GM19025 (cell line): Measurements from ENCODE around the gene ST6GAL2.

Experiments
- ATAC-seq: cut with Tn5 transposase; IDR thresholded peaks from one replicate; pipeline ENCODE4 v1.9.1; 2021; ENCODE audit warnings: mild to moderate bottlenecking, low read depth, moderate library complexity; ENCODE audit not compliant: unreplicated experiment

ST6GAL2 gene, protein sequence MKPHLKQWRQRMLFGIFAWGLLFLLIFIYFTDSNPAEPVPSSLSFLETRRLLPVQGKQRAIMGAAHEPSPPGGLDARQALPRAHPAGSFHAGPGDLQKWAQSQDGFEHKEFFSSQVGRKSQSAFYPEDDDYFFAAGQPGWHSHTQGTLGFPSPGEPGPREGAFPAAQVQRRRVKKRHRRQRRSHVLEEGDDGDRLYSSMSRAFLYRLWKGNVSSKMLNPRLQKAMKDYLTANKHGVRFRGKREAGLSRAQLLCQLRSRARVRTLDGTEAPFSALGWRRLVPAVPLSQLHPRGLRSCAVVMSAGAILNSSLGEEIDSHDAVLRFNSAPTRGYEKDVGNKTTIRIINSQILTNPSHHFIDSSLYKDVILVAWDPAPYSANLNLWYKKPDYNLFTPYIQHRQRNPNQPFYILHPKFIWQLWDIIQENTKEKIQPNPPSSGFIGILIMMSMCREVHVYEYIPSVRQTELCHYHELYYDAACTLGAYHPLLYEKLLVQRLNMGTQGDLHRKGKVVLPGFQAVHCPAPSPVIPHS

DNA sequence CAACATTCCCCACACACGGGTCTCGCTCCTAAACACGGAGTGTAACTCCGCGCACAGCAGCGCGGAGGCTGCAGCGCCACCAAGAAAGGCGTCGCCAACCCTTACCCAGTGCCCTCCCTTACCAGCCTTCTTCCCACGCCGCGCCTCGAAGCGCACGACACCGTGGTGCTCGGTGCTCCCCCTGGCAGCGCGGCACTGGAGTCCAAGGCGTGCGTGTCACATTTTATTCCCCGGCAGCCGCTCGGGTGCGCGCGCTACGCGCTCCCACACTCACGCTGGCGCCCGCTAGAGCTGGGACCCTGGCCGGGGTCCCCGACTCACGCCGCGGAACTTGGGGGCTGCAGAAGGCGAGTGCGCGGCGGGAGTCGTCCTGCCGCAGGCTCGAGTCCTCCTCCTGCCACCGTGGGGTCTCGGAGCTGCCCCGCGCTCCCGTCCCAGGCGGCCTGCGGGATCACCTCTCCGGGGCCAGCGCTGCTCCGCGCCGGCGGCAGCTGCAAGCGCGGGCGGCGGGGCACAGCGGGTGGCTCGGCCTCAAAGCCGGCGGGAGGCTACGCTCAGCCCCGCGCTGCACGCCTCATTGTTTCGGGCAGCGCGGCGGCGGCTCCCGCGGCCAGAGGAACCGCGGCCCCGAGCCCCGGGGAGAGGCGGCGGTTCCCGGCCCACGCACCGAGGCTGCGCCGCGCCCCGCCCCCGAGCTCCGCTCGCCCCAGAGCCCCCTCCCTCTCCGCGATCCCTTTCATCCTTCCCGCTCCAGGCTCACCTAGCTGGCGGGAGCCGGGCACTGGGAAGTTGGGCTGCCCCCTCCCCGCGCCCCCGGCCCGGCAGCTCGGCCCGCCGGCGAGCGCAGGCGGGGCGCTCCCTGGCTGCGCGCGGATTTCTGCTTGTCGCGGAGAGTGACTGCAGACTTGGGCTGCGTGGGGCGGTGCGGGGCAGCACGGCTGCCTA, at the start of gene ST6GAL2:
ST6GAL2 (minus strand) TSS at position 197 of the 945 bp plus-strand sequence. CDS start 42,190 bp downstream, outside the sequence.
- ATAC-seq, result no peak

DNA sequence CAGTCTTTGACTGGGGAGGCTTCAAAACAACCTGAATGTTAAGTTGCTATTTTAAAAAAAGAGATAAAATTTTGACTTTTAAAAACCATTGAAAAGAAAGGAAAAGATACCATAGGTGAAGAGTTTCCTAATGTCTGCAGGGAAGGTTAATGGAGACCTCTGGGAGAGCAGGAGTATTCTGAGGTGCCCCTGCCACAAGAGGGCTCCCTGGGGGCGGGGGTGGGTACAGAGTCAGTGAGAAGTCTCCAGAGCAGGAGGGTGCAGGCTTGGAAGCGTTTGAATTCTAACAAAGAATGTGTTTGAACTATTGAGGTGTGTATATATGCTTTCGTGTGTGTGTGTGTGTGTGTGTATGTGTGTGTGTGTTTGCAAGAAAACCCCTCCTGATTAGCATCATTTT, 46.7 kb upstream of the ST6GAL2 start:
- ATAC-seq, result no peak

DNA sequence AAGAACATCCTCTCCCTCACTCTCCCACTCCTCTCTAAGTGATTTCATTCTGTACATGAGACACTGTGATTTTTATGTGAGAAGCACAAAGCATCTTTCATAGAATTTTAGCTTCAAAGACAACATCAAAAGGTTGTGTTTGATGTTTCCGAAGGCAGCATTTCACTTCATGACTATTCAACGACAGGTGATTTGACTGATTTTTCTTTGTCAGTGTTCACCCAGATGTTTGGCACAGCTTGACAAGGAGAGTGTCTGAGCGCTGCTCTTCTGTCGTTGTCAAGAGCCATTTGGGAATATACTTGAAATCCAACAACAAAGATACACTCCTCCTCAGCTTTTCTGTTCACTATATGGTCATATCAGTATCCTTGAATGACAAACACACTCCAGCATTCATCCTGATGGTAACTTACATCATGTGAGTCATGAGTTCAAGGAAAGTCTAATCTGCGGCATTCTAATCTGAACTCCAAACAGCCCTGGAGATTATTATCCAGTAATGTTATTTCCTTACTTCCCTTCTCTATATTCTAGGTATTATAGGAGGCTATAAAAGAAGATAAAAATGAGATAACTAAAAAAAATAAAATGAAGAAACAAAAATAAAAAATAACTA, 45.9 kb upstream of the ST6GAL2 start:
- no peak for ATAC-seq

DNA sequence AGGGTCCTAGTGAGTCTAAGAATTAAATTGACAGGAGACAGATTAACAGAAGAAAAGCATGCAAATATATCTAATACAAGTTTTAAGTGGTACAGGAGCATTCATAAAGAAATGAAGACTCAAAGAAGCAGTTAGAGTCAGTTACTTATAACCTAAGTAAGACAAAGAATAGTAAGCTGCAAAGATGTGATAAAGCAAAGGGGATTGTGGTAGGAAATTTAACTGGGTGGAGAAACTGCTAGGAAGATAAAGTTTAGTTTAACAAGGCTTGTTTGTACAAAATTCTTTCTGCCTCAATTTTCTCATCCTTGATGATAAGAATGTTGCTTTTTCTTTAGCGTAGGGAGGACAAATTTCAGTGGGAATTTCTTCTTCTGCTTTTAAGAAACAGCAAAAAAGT, 35.5 kb upstream of the ST6GAL2 start:
- ATAC-seq, result no peak

DNA sequence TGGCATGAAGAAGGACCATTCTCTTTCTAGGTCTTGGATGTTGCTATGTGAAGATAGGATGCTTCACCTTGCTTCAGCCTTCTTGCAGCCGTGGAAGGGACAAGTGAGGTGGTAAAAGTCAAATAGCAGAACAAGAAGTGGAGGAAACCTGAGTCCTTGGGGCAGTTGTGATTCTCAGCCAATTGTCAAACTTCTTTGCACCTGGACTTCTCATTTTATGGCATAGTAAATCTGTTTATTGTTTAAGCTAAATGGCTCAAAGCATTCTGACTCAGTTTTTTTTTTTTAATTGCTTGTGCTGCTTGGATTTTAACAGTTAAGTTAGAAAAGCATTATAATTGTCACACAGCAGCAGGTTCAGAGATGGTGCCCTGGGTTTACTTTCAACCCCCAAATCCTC, 33.0 kb upstream of the ST6GAL2 start:
- ATAC-seq, result no peak

DNA sequence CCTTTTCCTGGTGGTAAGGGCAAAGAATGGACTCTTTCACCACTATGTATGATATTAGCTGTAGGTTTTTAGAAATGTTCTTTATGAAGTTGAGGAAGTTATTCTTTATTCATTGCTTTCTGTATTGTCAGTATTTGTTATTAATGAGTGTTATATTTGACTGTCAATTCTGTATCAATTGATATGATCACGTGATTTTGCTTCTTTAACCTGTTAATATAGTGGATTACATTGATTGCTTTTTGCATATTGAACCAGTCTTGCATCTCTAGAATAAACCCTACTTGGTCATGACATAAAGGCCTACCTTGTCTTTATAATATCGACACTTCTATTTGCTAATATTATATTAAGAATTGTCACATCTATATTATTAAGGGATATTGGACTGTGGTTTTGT, 18.3 kb upstream of the ST6GAL2 start:
- no peak for ATAC-seq

DNA sequence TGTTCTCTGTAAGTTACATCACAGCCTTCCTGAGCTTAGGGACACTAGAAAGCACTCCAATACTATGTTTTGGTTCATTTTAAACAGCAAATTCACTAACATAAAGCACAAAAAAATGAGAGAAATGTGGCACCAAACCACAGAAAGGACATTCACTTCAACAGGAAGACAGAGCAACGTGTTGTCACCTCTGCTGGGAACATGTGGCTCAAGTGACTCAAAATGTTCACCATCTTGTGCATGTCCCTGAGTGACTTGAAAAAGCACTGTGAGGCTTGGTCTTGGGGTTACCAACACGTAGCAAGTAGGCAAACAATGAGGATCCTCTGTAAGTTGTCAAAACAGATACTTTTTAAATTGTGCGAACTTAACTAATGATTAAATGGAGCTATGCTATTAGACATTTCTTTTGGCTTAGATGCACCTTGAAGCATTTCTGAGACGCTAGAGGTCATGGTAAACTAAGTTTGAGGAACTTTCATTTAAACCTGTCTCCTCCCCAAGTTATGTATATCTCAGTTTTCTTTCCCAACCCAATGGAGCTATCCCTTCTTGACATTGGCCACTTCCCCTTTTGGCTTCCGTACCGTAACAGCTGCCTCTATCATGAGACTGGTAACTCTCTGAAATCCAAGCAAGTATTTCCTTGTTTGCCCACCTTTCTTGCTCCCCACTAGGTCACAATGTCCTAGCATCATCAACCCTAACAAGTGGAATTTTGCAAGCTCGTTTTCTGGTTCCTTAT, 14.0 kb upstream of the ST6GAL2 start:
- ATAC-seq, result no peak

DNA sequence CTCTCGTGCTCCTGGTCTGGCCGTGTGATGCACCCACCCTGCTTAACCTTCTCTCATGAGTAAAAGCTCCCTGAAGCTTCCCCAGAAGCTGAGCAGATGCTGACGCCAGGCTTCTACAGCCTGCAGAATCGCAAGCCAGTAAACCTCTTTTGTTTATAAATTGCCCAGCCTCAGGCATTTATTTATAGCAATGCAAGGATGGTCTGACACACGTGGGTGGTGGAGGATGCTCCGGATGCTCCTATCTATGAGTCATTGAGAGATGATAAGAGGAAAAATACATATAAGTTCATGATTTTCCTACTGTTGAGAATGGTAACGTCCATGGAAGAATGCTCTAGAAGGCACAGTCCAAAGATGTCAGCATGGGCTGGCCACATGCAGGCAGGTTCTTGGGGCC, 8.6 kb upstream of the ST6GAL2 start:
- ATAC-seq, result no peak

DNA sequence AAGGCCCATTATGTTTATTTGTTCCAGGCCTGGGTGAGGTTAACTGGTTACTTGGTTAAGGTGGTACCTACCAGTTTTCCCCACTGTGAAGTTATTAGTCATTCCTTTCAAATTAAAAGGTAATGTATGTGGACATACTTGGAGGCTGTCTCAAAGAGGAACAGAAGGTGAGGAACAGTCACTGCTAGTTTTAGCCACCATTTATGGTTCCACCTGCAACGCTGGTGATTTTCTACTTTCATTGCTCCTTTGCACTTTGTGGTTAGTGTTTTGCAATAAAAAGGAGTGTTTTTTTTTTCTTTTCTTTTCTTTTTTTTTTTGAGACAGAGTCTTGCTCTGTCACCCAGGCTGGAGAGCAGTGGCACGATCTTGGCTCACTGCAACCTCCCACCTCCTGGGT, 6.1 kb upstream of the ST6GAL2 start:
- no peak for ATAC-seq

DNA sequence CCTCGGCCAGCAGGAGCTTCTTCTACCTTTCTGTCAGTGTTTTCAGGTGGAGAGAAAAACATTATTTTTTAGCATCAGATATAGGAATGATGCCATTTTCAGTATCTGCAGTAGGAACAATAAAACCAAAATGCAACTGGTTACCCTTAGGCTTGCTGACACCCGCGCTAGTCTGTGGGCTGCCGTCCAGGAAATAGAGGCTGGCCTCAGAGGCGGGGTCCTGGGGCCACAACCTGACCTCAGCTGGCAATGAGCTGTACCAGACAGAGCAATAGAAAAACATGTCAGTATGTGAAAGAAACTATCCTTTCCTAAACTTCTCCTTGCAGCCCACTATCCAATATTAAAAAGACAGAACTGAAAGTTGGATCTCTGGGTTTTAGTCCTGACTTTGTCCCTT, 4.6 kb upstream of the ST6GAL2 start:
- ATAC-seq, result no peak

DNA sequence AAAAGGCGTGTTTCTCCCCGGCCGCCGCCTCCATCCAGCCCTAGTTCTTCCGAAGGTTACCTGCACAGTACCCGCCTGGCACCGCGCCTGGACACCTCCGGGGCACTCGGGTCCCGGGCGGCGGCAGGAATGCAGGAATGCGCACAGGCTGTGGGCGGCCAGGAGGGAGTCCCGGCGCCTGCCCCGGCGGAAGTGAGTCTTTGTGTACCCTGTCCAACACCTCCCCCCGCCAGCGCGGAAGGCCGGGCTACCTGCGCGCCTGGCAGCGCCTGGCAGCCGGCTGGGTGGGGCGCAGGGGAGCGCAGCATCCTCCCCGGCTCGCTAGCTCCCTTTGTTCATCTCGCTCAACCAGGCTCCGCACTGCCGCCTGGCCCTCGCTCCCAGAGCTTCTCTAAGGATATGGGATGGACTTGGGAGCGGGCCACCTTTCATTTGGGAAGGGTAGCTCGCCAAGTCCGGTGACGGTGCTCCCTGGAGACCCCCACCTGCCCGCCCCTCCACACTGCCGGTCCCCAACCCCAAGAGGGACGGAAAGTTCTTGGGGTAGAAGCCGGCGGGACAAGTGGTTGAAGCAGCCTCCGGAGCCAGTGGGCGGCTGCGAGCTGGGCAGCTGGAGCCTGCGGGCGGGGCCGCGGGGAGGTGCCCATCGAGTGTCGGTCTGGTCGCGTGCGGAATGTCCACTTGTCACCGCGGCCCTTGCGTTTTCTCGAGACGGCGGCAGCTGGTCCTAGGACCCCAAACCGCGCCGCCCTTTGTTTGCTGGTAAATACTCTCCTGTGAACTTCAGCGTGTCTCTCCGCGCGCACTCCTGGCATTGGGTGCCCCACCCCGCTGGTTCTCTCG, 1.2 kb upstream of the ST6GAL2 start:
- ATAC-seq, result no peak

DNA sequence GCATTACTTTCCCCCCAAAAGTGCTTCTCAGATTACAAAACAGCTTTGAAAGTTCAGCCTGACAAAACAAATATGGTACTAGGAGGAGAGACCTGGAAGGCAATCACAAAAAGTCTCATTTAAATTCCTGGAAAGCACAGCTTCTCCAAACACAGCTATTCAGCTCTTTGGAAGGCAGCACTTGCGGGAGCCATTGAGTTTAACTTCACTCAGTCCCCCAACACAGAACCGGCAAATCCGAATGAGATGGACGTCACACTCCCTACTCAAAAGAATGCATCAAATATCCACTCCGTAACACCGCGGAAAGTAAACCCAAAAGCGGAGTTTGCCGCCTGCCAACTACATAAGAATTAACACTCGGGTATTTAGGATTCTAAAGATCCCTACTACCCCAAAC, 638 bp downstream of the ST6GAL2 start:
- no peak for ATAC-seq

DNA sequence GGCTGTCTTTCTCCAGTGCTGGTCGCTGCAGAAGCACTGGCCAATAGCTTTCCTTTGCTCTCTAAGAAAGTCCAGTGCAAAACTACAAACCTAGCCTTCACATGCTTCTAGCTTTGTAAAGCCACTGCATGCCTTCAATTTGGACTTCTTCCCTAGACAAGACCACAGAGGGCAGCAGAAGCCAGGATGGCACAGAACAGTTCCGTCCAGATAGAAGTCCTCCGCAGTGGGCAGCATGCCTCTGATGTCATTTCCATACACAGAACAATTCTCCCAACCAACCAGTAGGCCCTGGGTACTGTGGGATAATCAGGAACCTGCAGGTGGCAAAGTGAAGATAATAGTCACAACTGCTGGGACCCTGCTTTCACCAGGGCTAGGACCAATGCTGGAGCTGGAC, 3.3 kb downstream of the ST6GAL2 start:
- ATAC-seq, result no peak

DNA sequence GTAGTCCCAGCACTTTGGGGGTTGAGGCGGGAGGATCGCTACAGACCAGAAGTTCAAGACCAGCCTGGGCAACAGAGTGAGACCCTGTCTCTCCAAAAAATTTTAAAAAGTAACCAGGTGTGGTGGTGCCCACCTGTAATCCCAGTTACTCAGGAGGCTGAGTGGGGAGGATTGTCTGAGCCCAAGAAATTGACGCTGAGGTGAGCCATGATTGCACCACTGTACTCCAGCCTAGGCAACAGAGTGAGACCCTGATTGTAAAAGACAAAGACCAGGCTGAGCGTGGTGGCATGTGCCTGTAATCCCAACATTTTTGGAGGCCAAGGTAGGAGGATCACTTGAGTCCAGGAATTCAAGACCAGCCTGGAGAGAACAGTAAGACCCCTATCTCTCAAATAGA, 7.8 kb downstream of the ST6GAL2 start:
- no peak for ATAC-seq

DNA sequence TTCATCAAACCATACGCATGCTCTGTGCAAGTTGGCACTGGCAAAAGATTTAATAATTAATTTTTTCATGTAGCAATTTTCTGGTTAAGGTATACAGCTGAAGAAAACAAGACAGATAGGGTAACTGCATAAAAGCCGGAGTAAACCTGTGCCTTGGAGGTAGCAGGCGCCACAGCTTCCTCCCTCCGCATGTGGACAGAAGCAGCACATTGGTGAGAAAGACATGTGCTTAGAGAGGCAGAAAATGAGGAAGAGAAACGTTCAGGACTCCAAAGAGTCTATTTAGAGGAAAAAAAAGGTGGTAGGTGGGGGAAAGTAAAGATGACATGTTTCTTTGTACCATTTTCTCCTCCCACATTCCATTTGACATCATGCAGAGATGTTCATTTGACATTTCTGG, 9.3 kb downstream of the ST6GAL2 start:
- no peak for ATAC-seq

DNA sequence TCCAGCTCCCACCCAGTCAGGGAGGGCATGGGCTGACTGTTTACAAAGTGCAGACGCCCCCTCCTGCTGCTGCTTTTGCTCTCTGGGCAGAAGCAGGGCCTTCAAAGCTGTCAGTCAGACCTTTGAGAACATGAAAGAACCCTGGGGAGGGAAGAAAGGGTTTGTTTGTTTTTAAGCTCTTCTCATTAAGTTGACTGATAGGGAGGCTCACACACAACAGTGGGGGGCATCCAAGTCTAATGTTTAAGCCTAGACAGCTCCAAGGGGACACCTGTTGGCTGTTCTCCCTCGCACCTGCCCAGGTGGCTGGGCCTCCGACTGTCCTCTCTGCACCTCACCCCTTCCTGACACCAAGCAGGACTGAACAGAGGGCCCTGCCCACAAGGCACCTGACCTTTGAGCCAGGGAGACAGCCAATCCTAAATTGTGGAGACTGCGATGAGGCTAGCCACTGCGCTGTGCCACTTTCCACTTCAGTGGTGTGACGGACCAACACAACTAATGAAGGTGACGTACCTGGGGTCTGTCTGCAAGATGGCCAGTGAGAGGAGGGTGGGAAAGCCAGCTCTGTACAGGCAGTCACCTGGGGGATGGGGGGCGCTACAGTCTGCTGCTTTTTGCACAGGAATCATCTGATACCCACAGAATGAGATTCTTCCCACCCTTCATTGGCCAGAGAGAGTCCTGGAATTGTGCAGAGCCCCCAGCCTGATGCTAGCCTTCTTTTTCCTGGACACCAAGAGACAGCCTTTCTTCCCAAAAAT, 16.3 kb downstream of the ST6GAL2 start:
- no peak for ATAC-seq

DNA sequence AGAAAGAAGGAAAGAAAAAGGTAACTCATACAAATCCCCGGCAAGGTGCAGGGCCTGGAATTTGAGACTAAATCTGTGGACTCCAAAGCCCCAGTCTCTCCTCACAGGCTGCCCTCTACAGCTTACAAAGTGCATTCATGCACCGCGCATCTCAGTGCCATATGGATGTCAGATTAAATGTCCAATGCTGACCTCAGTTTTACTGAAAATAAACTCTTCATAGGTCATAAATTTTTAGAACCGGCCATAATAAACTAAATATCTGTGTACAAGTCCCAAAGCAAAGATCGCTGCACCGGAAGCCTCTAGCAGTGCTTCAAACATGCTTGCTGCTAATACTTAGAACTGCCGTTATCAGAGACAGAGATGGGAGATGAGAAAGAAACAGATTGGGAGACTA, 17.7 kb downstream of the ST6GAL2 start:
- no peak for ATAC-seq

DNA sequence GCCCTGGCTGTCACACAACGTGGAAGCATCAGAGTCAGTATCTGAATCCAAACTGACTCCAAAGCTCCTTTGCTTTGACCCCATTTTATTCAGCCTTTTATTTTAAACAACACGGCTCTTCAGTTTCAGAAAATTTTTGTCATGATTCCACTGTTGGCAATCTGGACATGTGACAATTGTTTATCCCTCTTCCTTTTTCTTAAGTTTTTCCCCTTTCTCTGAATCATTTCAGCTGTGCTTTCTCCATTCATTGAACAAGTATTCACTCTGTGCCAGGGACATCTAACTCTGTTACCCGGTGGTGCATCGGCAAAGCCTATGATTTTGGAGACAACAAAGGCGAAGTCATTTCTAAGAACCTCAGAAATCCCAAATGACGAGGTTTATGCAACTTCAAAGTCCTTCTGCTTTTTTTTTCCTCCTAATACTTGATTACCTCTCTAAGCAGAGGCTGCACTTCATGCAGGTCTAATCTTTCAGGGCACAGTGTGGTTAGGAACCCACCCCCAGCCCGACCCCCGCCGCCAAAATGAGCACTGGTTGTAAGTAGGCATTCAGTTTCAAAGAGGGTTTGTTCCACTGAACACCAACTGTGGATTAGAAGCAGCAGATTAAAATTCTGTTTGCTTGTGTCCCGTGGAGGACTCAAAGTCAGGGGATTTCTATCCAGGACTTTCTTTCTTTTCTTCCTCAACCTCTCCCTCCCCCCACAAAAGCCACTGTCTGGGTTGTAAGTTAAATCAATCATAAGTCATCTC, 18.6 kb downstream of the ST6GAL2 start:
- no peak for ATAC-seq
